ENCODE results near the gene COL5A1.

COL5A1 gene

DNA sequence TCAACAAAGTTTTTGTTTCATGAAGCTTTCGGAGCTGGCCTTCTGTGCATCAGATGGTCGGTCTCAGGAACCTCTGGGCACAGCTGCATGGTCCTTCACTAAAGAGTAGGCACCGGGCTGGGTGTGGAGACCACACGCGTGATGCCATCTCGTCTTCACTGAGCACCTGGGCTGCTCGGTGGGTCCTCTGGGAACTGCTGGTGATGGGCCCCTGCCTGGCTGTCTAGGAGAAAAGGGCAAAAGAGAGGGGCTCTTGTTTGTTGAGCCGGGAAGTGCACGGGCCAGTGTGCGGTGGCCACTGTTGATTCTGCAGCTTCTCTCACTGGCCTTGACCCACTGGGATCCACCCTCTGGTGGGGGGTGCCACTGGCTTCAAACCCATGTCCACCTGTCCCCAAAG, 46.0 kb downstream of the COL5A1 start:
- H3K4me3 ChIP-seq (ENCODE audit: low read depth, low read length): no peak overlapping the region
- no peak for DNase-seq (ENCODE audit: low read depth)
- TF ChIP-seq, protein P1, sequence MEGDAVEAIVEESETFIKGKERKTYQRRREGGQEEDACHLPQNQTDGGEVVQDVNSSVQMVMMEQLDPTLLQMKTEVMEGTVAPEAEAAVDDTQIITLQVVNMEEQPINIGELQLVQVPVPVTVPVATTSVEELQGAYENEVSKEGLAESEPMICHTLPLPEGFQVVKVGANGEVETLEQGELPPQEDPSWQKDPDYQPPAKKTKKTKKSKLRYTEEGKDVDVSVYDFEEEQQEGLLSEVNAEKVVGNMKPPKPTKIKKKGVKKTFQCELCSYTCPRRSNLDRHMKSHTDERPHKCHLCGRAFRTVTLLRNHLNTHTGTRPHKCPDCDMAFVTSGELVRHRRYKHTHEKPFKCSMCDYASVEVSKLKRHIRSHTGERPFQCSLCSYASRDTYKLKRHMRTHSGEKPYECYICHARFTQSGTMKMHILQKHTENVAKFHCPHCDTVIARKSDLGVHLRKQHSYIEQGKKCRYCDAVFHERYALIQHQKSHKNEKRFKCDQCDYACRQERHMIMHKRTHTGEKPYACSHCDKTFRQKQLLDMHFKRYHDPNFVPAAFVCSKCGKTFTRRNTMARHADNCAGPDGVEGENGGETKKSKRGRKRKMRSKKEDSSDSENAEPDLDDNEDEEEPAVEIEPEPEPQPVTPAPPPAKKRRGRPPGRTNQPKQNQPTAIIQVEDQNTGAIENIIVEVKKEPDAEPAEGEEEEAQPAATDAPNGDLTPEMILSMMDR (IDR thresholded peaks at IDR 0.05; ENCODE audit: control insufficient read depth, extremely low read depth, insufficient read depth): no peak

- no peak overlapping the region for H3K4me3 ChIP-seq (ENCODE audit: low read depth, low read length)
- DNase-seq (ENCODE audit: low read depth): no peak
- TF ChIP-seq, protein P1 (IDR thresholded peaks at IDR 0.05; ENCODE audit: control insufficient read depth, extremely low read depth, insufficient read depth): no peak
Measured at GRCh38 chr9:134688231-134688630, 46.6 kb downstream of the COL5A1 start.

DNA sequence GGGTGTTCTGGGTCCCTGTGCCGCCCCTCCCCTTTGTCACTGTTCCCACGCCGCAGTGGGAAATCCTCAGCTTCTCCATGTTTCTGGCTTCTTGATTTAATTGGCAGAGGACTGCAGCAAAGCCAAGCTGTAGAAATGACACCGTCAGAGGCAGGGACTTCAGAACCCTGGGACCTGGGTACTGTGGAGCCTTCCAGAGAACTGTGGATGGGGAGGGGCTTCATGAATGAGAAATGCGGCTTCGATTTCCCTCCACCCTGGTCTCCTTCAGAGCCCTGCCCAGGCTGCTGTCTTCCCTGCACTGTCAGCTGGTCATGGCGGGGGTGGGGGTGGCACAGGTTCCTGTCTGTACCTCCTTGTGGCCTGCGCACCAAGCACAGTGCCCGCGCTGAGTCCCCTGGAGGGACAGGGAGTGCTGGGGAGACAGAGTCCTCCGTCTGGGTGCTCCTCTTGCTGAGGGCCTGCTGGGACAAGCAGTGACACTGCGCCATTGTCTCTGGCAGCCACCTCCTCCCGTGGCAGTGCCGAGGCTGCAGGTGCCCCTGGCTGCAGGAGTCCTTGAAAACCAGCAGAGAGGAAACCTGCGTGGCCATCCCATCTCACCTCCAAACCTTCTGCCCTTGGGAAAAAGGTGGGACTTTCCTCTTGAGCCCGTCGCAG, 47.2 kb downstream of the COL5A1 start:
- H3K4me3 ChIP-seq (ENCODE audit: low read depth, low read length): no peak overlapping the region
- no peak for DNase-seq (ENCODE audit: low read depth)
- TF ChIP-seq, protein P1 (IDR thresholded peaks at IDR 0.05; ENCODE audit: control insufficient read depth, extremely low read depth, insufficient read depth): no peak

GRCh38 chr9:134689321-134690181, 47.9 kb downstream of the COL5A1 start:
- TF ChIP-seq, protein P1 (IDR thresholded peaks at IDR 0.05; ENCODE audit: control insufficient read depth, extremely low read depth, insufficient read depth): peak; percentile 86
- no peak overlapping the region for H3K4me3 ChIP-seq (ENCODE audit: low read depth, low read length)
- no peak for DNase-seq (ENCODE audit: low read depth)

DNA sequence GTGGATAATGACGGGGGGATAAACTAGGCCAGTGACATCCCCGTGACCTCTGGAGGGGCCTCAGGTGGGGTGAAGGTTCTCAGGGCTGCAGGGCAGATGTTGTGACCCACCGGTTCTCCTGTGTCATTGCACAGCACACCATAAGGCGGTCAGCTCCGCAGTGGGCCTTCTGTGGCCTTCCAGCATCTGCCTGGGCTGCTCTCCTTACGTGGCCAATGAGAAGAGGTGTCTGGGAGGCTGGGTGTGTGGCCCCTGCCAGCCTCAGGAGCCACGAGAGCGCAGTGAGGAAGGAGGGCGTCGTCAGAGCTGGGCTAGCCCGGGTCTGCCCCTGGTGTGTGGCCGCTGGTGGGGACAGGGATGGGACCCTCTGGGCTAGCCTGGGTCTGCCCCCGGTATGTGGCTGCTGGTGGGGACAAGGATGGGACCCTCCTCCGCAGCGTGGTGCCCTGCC, 48.7 kb downstream of the COL5A1 start:
- TF ChIP-seq, protein P1 (IDR thresholded peaks at IDR 0.05; ENCODE audit: control insufficient read depth, extremely low read depth, insufficient read depth): no peak

DNA sequence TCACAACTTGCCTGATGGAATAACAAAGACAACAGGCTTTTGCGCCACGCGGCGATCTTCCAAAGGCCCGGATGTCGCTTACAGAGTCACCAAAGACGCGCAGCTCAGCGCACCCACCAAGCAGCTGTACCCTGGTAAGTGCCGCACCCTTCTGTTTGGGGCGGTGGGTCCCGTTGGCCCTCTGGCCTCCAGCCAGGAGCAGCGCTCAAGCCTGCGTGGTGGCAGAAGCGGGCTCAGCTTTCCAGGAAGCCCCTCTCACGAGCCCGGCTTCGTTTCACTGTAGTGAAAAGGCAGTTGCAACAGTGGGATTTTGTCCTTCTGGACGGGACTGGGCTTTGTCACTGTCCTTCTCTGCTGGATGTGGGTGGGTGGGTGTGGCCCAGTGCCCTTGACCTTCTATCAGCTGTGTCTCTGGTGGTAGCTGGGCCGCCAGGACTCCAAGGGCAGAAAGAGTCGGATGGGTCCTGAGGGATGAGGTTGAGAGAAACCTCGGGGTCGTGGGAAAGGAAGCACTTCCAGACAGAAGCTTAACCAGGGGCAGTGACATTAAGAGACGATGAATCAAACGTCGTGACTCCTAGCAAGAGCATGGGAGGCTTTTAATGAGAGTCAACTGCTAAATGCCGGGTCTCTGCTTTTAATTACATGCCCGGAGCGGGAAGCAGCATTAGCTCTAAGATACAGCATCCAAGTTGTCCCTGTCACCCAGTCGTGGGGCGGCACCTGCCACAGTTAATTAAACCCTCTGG, 49.5 kb downstream of the COL5A1 start:
- no peak overlapping the region for H3K4me3 ChIP-seq (ENCODE audit: low read depth, low read length)
- TF ChIP-seq, protein P1 (IDR thresholded peaks at IDR 0.05; ENCODE audit: control insufficient read depth, extremely low read depth, insufficient read depth): no peak
- DNase-seq (ENCODE audit: low read depth): no peak

More for the DNA sequence above, 48.7 kb downstream of the COL5A1 start:
- no peak for DNase-seq (ENCODE audit: low read depth)
- no peak overlapping the region for H3K4me3 ChIP-seq (ENCODE audit: low read depth, low read length)

All from LNCaP clone FGC (cell line).